ENCODE results near the gene KAZALD1.

KAZALD1 gene

DNA sequence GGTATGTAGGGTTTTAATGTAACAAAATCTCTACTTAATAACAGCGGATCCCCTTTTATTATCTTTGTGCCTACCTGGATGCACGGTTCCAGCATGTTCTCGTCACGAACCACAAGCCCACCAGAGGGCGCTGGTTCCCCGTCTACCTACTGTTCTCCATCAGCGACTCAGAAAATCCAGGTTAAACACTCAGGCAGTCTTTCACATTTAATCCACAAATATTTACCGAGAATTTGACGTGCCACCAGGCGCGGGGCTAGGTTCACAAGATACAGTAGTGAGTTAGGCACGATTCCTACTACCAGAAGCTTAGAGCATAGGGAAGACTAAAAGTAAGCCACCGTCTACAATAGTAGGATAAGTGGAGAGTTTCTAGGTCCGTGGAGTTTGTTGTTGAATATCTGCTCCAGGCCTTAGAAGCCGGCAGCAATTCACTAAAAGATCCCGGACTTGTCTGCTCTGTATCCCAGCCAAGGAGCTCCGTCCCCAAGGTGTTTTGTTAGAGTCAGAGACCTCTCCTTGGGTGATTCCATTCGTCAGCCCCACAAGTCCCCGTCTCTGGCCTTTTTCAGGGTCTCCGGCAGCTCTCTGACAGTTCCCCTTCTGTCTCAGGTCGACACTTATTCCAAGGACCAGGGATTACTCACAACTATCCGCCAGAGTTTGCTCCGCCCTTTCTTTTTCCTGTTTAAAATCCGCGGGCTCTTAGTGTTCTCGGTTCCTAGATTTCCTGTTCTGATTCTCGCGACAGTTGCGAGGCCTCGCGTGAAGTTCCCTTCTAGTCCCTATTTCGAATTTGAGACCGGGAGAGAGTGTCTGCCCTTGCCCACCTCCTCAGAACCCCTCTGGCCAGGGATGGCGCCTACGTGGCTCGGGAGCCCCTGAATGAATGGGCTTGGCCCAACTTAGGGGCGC lies 1.5 kb upstream of the KAZALD1 start:
- TF ChIP-seq NFIC (IDR thresholded peaks at IDR 0.05) = 0 out of 2 replicates have a peak, but pooled peaks have one; percentile 6
- 0 out of 2 replicates have a peak, but pooled peaks have one; percentile 34 for TF ChIP-seq YY1 (IDR thresholded peaks at IDR 0.05; ENCODE audit: low read depth)
- TF ChIP-seq RAD21 (IDR thresholded peaks at IDR 0.05; ENCODE audit: low read depth) = peak; percentile 94
- TF ChIP-seq, protein P1, sequence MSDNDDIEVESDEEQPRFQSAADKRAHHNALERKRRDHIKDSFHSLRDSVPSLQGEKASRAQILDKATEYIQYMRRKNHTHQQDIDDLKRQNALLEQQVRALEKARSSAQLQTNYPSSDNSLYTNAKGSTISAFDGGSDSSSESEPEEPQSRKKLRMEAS (IDR thresholded peaks at IDR 0.05) = peak; percentile 42; the same call in 1 of the 2 replicates
- TF ChIP-seq TAF1 (IDR thresholded peaks at IDR 0.05; ENCODE audit: low read depth) = 0 out of 2 replicates have a peak, but pooled peaks have one; percentile 12
- no peak for TF ChIP-seq TCF12 (IDR thresholded peaks at IDR 0.05; ENCODE audit: low read depth)
- no peak for TF ChIP-seq CREB1 (IDR thresholded peaks at IDR 0.05; ENCODE audit: low read depth)
- TF ChIP-seq TEAD4 (IDR thresholded peaks at IDR 0.05) = no peak
- no peak for TF ChIP-seq EP300 (IDR thresholded peaks at IDR 0.05; ENCODE audit: borderline replicate concordance)
- TF ChIP-seq FOXM1 (IDR thresholded peaks at IDR 0.05; ENCODE audit: borderline replicate concordance, low read depth) = 0 out of 2 replicates have a peak, but pooled peaks have one; percentile 23
- no peak for TF ChIP-seq EGR1 (IDR thresholded peaks at IDR 0.05)
- TF ChIP-seq CEBPB (IDR thresholded peaks at IDR 0.05) = no peak
- TF ChIP-seq ZBTB7A (IDR thresholded peaks at IDR 0.05; ENCODE audit: low read depth) = no peak; the same call in 1 of the 2 replicates

DNA sequence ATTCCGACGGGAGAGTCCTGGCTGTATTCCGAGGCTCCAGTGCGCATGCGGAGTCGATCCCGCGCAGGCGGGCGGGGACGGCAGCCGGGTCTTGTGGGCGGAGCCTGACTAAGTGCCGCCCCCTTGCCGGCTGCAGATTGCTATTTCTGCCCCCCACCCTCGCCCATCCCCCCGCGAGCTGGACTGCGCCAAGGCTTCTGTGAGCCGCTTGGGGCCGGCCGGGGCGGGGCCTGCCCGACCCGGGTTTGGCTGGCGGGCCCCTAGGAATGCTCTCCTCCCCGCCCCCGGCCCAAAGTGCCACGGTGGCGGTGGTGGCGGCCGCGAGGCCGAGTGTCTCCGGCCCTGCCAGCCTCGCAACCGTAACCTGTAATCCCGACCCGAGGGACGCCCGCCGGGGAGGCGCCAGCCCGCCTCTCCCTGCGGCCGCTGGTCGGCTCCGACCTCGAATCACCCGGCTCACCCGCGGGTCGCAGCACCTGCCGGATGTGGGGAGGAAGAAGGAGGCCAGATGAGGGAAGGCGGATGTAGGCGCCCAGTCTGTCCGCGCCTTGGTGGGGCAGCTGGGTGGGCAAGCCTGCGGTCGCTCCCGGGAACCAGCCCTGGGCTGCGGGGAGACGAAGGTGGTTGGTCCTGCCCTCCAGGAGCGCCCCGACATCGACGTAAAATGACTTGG lies 702 bp upstream of the KAZALD1 start:
- TF ChIP-seq YY1 (IDR thresholded peaks at IDR 0.05; ENCODE audit: low read depth) (0 out of 2 replicates have a peak, but pooled peaks have one; percentile 29), ZBTB7A (IDR thresholded peaks at IDR 0.05; ENCODE audit: low read depth) (peak; percentile 24; the same call in 1 of the 2 replicates), RAD21 (IDR thresholded peaks at IDR 0.05; ENCODE audit: low read depth) (no peak), TCF12 (IDR thresholded peaks at IDR 0.05; ENCODE audit: low read depth) (peak; percentile 60), TEAD4 (IDR thresholded peaks at IDR 0.05) (no peak; the same call in none of the 2 replicates), NFIC (IDR thresholded peaks at IDR 0.05) (peak; percentile 59), EP300 (IDR thresholded peaks at IDR 0.05; ENCODE audit: borderline replicate concordance) (no peak; the same call in 1 of the 2 replicates), CEBPB (IDR thresholded peaks at IDR 0.05) (no peak), TAF1 (IDR thresholded peaks at IDR 0.05; ENCODE audit: low read depth) (peak; percentile 79), FOXM1 (IDR thresholded peaks at IDR 0.05; ENCODE audit: borderline replicate concordance, low read depth) (no peak), EGR1 (IDR thresholded peaks at IDR 0.05) (0 out of 2 replicates have a peak, but pooled peaks have one; percentile 16), CREB1 (IDR thresholded peaks at IDR 0.05; ENCODE audit: low read depth) (no peak)
- TF ChIP-seq, protein P2, sequence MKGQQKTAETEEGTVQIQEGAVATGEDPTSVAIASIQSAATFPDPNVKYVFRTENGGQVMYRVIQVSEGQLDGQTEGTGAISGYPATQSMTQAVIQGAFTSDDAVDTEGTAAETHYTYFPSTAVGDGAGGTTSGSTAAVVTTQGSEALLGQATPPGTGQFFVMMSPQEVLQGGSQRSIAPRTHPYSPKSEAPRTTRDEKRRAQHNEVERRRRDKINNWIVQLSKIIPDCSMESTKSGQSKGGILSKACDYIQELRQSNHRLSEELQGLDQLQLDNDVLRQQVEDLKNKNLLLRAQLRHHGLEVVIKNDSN (IDR thresholded peaks at IDR 0.05) = no peak; the same call in 1 of the 2 replicates
- TF ChIP-seq, protein P3, sequence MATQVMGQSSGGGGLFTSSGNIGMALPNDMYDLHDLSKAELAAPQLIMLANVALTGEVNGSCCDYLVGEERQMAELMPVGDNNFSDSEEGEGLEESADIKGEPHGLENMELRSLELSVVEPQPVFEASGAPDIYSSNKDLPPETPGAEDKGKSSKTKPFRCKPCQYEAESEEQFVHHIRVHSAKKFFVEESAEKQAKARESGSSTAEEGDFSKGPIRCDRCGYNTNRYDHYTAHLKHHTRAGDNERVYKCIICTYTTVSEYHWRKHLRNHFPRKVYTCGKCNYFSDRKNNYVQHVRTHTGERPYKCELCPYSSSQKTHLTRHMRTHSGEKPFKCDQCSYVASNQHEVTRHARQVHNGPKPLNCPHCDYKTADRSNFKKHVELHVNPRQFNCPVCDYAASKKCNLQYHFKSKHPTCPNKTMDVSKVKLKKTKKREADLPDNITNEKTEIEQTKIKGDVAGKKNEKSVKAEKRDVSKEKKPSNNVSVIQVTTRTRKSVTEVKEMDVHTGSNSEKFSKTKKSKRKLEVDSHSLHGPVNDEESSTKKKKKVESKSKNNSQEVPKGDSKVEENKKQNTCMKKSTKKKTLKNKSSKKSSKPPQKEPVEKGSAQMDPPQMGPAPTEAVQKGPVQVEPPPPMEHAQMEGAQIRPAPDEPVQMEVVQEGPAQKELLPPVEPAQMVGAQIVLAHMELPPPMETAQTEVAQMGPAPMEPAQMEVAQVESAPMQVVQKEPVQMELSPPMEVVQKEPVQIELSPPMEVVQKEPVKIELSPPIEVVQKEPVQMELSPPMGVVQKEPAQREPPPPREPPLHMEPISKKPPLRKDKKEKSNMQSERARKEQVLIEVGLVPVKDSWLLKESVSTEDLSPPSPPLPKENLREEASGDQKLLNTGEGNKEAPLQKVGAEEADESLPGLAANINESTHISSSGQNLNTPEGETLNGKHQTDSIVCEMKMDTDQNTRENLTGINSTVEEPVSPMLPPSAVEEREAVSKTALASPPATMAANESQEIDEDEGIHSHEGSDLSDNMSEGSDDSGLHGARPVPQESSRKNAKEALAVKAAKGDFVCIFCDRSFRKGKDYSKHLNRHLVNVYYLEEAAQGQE (IDR thresholded peaks at IDR 0.05; ENCODE audit: low read depth) = no peak
- TF ChIP-seq, protein P1 (IDR thresholded peaks at IDR 0.05) = peak; percentile 78

DNA sequence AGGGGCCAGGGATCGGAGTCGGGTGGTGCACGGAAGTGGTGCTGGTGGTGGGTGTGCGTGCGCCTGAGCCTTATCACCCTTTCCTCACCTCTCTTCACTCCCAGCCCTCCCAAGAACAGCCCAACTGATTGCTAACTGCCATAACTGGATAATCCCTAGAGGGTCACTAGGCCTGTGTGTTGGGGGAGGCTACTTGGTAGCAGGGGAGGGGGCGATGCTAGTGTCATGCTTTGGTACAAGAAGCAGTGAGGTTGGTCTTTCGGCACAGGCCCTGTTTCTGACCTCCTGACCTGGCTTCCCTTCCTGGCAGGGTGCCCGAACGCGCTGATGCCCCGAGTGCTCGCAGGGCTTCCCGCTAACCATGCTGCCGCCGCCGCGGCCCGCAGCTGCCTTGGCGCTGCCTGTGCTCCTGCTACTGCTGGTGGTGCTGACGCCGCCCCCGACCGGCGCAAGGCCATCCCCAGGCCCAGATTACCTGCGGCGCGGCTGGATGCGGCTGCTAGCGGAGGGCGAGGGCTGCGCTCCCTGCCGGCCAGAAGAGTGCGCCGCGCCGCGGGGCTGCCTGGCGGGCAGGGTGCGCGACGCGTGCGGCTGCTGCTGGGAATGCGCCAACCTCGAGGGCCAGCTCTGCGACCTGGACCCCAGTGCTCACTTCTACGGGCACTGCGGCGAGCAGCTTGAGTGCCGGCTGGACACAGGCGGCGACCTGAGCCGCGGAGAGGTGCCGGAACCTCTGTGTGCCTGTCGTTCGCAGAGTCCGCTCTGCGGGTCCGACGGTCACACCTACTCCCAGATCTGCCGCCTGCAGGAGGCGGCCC lies 652 bp downstream of the KAZALD1 start:
- TF ChIP-seq, protein P3 (IDR thresholded peaks at IDR 0.05; ENCODE audit: low read depth) = no peak
- TF ChIP-seq FOXM1 (IDR thresholded peaks at IDR 0.05; ENCODE audit: borderline replicate concordance, low read depth) (no peak), EGR1 (IDR thresholded peaks at IDR 0.05) (no peak), NFIC (IDR thresholded peaks at IDR 0.05) (peak; percentile 63; the same call in 1 of the 2 replicates), EP300 (IDR thresholded peaks at IDR 0.05; ENCODE audit: borderline replicate concordance) (0 out of 2 replicates have a peak, but pooled peaks have one; percentile 13), CEBPB (IDR thresholded peaks at IDR 0.05) (peak; percentile 4; the same call in 1 of the 2 replicates), CREB1 (IDR thresholded peaks at IDR 0.05; ENCODE audit: low read depth) (no peak), TEAD4 (IDR thresholded peaks at IDR 0.05) (peak; percentile 55; the same call in 1 of the 2 replicates), TCF12 (IDR thresholded peaks at IDR 0.05; ENCODE audit: low read depth) (peak; percentile 64; the same call in 1 of the 2 replicates), ZBTB7A (IDR thresholded peaks at IDR 0.05; ENCODE audit: low read depth) (no peak), TAF1 (IDR thresholded peaks at IDR 0.05; ENCODE audit: low read depth) (no peak), YY1 (IDR thresholded peaks at IDR 0.05; ENCODE audit: low read depth) (no peak), RAD21 (IDR thresholded peaks at IDR 0.05; ENCODE audit: low read depth) (peak; percentile 22; the same call in 1 of the 2 replicates)
- TF ChIP-seq, protein P1 (IDR thresholded peaks at IDR 0.05) = peak; percentile 72; the same call in 1 of the 2 replicates
- TF ChIP-seq, protein P2 (IDR thresholded peaks at IDR 0.05) = 0 out of 2 replicates have a peak, but pooled peaks have one; percentile 26

All from Ishikawa (cell line).